Thoracic aorta (tissue), 2 donors: ENCODE measurements around the gene ATXN7L1. TPM values are rescaled to one million over a fixed set of nuclear protein-coding genes. Genes with fewer than 3 reads are reported as not detected.

Experiments used
- ATAC-seq: fragments of 150-250 bp; one replicate; pipeline ENCODE4 v1.8.0; 2017; ENCODE audit warnings: low read depth; ENCODE audit not compliant: insufficient number of reproducible peaks, low FRiP score
- DNase-seq: peaks from one replicate; pipeline ENCODE4 v3.0.0-alpha.2; 2020; ENCODE audit warnings: low spot score
- H3K27ac ChIP-seq, 2 donors: fragments of 200-600 bp; sonication (generic); 1 replicate in 1 of 2; 2 replicates in 1 of 2; pipeline ENCODE4 v1.5.1; 2016; ENCODE audit warnings: mild to moderate bottlenecking in 2 of 2, moderate library complexity in 2 of 2
- H3K27me3 ChIP-seq: fragments of 200-600 bp; sonication (generic); replicated peaks from 2 replicates; pipeline ENCODE4 v1.6.0; 2016; ENCODE audit warnings: mild to moderate bottlenecking; ENCODE audit not compliant: insufficient read depth
- H3K36me3 ChIP-seq: fragments of 200-600 bp; sonication (generic); one replicate; pipeline ENCODE4 v1.5.1; 2016
- H3K4me1 ChIP-seq, 2 donors: fragments of 200-600 bp; sonication (generic); 1 replicate in 1 of 2; 2 replicates in 1 of 2; pipeline versions ENCODE4 v1.5.1 to v1.6.0; 2016; ENCODE audit warnings: low read depth in 2 of 2, mild to moderate bottlenecking in 1 of 2; ENCODE audit not compliant: control insufficient read depth in 1 of 2
- H3K4me3 ChIP-seq: fragments of 200-600 bp; sonication (generic); 2 replicates; pipeline ENCODE4 v1.5.1; 2016; ENCODE audit warnings: mild to moderate bottlenecking
- H3K9me3 ChIP-seq: fragments of 200-600 bp; sonication (generic); 2 replicates; pipeline ENCODE4 v1.5.1; 2016
- total RNA-seq, 2 donors: library from RNA; depleted of rRNA; stranded (reverse); fragments of >200 nt; gene quantifications; one replicate each; pipeline versions ENCODE4 v1.1.0 to v1.2.3, GENCODE V29; 2016
- TF ChIP-seq, protein P1 (sequence below): fragments of 200-600 bp; sonication (generic); IDR thresholded peaks from one replicate; pipeline ENCODE4 v1.5.1; 2019; ENCODE audit warnings: antibody characterized with exemption

The ATXN7L1 gene
- total RNA-seq, 2 donors from 2014 or later: 11.6 to 13.4 TPM

GRCh38 chr7:105688617-105689016 is 187.8 kb downstream of the ATXN7L1 start:
- no peak for ATAC-seq
- H3K36me3 ChIP-seq: no peaks in the 10 kb centered on the region
- H3K9me3 ChIP-seq: no peaks in the 10 kb centered on the region
- no peak for DNase-seq
- TF ChIP-seq, protein P1, sequence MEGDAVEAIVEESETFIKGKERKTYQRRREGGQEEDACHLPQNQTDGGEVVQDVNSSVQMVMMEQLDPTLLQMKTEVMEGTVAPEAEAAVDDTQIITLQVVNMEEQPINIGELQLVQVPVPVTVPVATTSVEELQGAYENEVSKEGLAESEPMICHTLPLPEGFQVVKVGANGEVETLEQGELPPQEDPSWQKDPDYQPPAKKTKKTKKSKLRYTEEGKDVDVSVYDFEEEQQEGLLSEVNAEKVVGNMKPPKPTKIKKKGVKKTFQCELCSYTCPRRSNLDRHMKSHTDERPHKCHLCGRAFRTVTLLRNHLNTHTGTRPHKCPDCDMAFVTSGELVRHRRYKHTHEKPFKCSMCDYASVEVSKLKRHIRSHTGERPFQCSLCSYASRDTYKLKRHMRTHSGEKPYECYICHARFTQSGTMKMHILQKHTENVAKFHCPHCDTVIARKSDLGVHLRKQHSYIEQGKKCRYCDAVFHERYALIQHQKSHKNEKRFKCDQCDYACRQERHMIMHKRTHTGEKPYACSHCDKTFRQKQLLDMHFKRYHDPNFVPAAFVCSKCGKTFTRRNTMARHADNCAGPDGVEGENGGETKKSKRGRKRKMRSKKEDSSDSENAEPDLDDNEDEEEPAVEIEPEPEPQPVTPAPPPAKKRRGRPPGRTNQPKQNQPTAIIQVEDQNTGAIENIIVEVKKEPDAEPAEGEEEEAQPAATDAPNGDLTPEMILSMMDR: no peak
- peaks cover 0 to 4% of the 10 kb centered on the region in 2 donors for H3K4me1 ChIP-seq
- H3K27ac ChIP-seq: no peak overlapping the region
- no peak overlapping the region for H3K4me3 ChIP-seq
- no peaks in the 10 kb centered on the region for H3K27me3 ChIP-seq

DNA sequence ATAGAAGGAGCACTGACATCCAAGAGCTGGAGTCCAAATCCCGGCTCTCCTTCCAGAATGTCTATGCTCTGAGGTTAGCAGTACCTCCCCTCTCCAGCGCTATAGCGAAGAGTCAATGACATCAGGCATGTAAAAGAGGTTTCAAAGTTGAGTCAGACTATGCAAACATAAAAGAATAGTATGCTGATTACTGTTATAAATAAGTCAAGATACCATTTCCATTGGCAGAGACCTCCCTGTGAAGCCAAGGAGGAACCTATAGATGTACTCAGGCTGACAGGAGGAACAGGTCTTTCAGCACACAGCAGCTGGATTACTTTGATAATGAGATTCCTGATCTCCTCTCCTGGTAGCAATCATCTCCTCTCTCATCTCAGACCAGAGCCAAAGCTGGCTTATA is 191.2 kb downstream of the ATXN7L1 start:
- H3K4me1 ChIP-seq: no peaks in the 10 kb centered on the region
- no peaks in the 10 kb centered on the region for H3K27me3 ChIP-seq
- H3K36me3 ChIP-seq: no peaks in the 10 kb centered on the region
- H3K27ac ChIP-seq: no peak overlapping the region
- DNase-seq: no peak
- no peak overlapping the region for H3K4me3 ChIP-seq
- TF ChIP-seq, protein P1: no peak
- ATAC-seq: no peak
- no peaks in the 10 kb centered on the region for H3K9me3 ChIP-seq

DNA sequence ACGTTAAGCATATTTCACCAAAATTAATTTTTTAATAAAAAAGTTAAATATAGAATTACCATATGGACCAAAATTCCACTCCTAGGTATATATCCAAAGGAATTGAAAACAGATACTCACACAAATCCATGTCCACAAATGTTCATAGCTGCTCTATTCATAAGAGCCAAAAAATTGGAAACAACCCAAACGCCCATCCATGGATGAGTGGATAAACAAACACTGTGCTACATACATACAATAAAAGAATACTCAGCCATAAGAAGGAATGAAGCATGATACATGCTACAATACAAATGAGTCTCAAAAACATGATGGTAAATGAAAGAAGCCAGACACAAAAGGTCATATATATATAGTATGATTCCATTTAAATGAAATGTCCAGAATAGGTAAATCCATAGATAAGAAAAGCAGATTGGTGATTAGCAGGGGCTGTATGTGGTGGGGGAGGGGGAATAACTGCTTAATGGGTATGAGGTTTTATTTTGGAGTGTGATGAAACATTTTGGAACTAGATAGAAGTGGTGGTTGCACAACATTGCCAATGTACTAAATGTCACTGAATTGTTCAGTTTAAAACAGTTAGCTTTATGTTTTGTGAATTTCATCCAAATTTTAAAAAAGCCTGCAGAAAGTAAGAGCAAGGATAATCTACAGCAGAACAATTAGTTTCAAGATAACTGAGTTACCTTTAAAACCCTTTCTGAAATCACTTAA is 193.9 kb downstream of the ATXN7L1 start:
- no peak overlapping the region for H3K27ac ChIP-seq
- no peak overlapping the region for H3K4me3 ChIP-seq
- ATAC-seq: no peak
- TF ChIP-seq, protein P1: no peak
- no peaks in the 10 kb centered on the region for H3K36me3 ChIP-seq
- no peak for DNase-seq
- H3K4me1 ChIP-seq: peaks cover 4 to 16% of the 10 kb centered on the region in 2 donors
- no peaks in the 10 kb centered on the region for H3K9me3 ChIP-seq
- H3K27me3 ChIP-seq: no peaks in the 10 kb centered on the region

GRCh38 chr7:105680505-105681187 is 195.8 kb downstream of the ATXN7L1 start:
- Histone ChIP-seq H3K27ac (no peak overlapping the region), H3K36me3 (no peaks in the 10 kb centered on the region), H3K4me3 (no peak overlapping the region), H3K27me3 (no peaks in the 10 kb centered on the region), H3K9me3 (no peaks in the 10 kb centered on the region), H3K4me1 (peaks cover 4 to 16% of the 10 kb centered on the region in 2 donors)
- no peak for DNase-seq
- no peak for ATAC-seq
- TF ChIP-seq, protein P1: no peak

- no peaks in the 10 kb centered on the region for H3K36me3 ChIP-seq
- DNase-seq: peak; percentile 64
- TF ChIP-seq, protein P1: no peak
- peak overlapping the region in 1 of 2 donors; percentile 49 for H3K27ac ChIP-seq
- H3K27me3 ChIP-seq: no peaks in the 10 kb centered on the region
- peak overlapping the region; percentile 67 for H3K4me3 ChIP-seq
- H3K4me1 ChIP-seq: peaks cover 4 to 16% of the 10 kb centered on the region in 2 donors
- no peaks in the 10 kb centered on the region for H3K9me3 ChIP-seq
- peak; percentile 68 for ATAC-seq
These were observed 197.4 kb downstream of the ATXN7L1 start for GRCh38 chr7:105678811-105679495.
